Epithelial cell of proximal tubule (primary cell): Measurements from ENCODE around the gene GATD1. TPM values are rescaled to one million over a fixed set of nuclear protein-coding genes. Genes with fewer than 3 reads are reported as not detected.

Experiments
- DNase-seq: peaks from one replicate; pipeline ENCODE4 v3.0.0-alpha.2; 2011; ENCODE audit warnings: low read depth
- H3K4me3 ChIP-seq: 2 replicates; pipeline ENCODE4 v1.5.1; 2011; ENCODE audit warnings: low read depth, mild to moderate bottlenecking, low read length
- total RNA-seq: library from RNA; depleted of rRNA; stranded (reverse); fragments of >200 nt; gene quantifications from 2 replicates; pipeline ENCODE4 v1.2.3, GENCODE V29; 2015
- TF ChIP-seq, protein P1 (sequence below): conservative IDR thresholded peaks from 2 replicates; pipeline ENCODE4 v1.5.1; 2012; ENCODE audit warnings: low read depth, mild to moderate bottlenecking, low read length

Gene GATD1
- total RNA-seq, 1 donor from 2014 or later = 68.8 TPM

DNA sequence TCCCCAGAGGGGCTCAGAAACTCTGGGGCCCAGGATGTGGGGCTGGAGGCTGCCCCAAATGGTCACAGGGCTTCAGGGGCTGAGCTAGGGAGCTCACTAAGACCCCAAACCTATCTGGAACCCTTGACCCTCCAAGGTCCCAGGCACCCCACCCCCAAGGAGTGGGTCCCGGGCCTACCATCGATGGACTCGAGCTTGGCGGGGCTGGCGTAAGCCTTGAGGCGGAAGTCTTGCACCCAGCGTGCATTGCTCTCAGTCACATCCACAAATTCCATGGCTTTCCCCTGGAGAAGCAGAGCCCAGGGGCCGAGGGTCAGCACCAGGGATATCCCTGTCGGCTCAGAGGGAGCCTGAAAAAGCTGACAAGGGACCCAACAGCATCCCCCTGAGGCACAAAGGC lies 3.5 kb downstream of the GATD1 start:
- H3K4me3 ChIP-seq = no peak overlapping the region
- TF ChIP-seq, protein P1, sequence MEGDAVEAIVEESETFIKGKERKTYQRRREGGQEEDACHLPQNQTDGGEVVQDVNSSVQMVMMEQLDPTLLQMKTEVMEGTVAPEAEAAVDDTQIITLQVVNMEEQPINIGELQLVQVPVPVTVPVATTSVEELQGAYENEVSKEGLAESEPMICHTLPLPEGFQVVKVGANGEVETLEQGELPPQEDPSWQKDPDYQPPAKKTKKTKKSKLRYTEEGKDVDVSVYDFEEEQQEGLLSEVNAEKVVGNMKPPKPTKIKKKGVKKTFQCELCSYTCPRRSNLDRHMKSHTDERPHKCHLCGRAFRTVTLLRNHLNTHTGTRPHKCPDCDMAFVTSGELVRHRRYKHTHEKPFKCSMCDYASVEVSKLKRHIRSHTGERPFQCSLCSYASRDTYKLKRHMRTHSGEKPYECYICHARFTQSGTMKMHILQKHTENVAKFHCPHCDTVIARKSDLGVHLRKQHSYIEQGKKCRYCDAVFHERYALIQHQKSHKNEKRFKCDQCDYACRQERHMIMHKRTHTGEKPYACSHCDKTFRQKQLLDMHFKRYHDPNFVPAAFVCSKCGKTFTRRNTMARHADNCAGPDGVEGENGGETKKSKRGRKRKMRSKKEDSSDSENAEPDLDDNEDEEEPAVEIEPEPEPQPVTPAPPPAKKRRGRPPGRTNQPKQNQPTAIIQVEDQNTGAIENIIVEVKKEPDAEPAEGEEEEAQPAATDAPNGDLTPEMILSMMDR = no peak
- no peak for DNase-seq

DNA sequence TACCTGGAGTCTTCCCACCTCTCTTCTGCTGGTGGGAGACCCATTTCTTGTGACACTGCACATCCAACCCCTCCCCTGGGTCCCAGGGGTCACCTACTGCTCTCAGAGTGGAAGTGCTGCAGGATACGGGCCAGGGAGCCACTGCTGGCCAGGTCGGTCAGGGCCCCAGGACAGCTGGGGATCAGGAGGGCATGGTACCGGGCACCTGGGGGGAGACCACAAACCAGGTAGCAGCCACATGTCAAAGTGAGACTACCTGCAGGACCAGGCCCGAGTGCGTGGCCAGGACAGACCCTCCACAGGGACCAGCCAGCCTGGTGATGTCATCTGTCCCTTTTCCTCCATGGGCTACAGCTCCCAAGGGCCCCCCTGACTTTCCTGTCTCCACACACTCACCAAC lies 3.9 kb downstream of the GATD1 start:
- no peak for DNase-seq
- no peak overlapping the region for H3K4me3 ChIP-seq
- TF ChIP-seq, protein P1 = no peak

DNA sequence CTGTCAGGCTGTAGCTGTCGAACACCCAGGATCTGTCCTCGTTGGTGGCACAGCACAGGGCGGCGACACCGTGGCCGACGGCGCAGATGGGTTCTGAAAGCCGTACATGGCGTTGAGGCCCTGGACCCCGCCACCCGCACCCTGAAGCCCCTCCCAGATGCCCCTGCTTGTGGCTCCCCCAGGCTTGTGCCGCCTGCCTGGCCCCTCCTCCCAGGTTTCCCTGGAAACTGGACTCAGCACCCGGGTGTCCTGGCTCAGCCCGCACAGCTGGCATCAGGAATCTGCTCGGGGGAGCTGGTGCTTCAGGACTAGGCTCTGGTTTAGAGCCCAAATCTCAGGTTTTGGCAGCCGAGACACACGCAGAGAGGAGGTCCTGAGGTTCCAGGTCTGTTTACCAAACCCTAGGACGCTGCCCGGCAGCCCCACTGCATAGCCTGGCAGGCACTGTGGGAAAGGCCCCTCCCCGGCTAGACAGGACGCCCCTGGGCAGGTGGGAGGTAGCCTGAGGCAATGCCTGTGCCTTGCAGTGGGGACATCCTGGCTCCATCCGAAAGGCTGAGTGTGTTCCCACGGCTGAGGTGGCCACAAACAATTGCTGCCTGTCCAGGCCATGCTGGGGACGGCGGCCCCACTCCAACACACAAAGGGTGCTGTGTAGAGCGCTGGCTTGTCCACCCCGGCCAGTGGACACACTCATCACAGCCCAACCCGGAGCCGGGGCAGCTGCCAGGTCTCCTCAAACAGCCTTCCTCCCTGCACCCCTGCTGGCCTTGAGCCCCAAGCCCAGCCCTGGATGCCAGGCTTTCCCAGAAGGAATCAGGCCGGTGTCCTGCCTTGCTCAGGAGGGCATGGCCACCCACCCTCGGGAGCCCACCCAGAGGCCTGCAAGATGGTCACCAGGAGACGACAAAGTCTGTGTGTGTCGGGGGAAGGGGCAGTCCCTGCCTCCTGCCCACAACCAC lies 4.6 kb downstream of the GATD1 start:
- no peak overlapping the region for H3K4me3 ChIP-seq
- no peak for DNase-seq
- TF ChIP-seq, protein P1 = no peak

DNA sequence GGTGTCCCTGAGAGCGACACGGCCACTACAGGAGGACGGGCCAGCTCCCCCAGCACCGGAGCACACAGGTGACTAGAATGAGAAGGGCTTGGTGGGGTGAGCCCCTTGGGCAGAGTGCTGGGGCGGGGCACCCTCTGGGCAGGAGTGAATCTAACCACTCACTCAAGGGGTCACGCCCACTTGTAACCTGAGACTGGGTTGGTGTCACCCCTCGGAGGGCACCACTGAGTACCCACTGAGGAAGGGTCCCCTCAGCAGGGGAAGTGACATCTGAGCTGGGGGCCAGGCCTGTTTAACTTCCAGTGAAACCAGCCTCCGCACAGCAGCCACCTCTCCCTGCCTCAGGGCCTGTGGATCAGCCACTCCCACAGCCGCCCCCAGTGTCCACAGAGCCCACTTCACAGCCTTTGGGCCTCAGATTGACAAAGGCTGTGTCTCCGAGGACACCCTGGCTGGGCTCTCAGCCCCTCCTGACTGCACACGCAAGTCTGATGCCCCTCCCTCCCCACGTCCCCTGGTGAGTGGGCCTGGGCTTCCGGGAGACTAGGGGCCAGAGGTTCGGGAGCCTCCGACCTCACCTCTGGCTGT lies 5.6 kb downstream of the GATD1 start:
- no peak overlapping the region for H3K4me3 ChIP-seq
- DNase-seq = no peak
- TF ChIP-seq, protein P1 = no peak

DNA sequence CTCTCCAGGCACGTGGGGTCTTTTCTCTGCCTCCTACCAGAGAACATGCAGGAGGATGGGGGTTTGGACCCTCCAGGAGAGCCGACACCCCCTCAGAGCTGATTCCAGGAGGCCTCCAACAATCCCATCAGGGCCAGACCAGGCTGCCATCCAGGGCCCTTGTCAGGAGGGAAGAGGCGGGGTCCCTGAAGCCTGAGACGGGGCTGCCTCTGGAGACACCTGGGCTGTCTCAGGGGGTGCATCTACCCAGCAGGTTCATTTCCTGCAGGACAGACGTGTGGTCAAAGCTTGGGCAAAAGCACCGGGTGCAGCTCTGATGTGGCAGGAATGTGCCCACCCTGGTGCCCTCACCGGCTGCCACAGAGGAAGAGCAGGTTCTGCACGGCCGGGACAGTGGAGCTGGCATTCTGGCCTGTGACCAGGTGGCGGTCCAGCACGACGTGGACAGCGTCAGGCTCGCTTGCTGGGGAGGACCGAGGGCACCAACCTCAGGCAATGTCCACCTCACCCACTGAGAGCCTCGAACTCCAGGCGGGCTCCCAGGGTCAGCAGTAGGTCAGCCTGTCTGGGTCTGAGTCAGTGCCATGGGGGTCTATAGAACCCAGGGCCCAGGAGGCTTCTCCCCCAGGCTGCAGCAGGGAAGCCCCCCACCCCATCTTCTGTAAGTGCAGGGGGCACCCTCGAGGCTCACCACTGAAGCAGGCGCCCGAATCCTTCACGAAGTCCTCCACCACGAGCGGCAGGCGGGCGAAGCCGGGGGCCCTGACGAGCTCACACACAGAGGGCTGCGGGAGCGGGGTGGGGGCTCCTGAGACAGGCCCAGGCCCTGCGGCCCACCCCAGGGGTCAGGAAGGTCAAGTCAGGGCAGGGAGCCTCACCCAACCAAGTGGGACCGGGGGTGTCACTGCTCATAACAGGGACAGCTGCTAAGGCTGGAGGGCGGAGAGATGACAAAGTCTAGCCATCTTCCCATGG lies 6.4 kb downstream of the GATD1 start:
- no peak overlapping the region for H3K4me3 ChIP-seq
- TF ChIP-seq, protein P1 = no peak
- no peak for DNase-seq

DNA sequence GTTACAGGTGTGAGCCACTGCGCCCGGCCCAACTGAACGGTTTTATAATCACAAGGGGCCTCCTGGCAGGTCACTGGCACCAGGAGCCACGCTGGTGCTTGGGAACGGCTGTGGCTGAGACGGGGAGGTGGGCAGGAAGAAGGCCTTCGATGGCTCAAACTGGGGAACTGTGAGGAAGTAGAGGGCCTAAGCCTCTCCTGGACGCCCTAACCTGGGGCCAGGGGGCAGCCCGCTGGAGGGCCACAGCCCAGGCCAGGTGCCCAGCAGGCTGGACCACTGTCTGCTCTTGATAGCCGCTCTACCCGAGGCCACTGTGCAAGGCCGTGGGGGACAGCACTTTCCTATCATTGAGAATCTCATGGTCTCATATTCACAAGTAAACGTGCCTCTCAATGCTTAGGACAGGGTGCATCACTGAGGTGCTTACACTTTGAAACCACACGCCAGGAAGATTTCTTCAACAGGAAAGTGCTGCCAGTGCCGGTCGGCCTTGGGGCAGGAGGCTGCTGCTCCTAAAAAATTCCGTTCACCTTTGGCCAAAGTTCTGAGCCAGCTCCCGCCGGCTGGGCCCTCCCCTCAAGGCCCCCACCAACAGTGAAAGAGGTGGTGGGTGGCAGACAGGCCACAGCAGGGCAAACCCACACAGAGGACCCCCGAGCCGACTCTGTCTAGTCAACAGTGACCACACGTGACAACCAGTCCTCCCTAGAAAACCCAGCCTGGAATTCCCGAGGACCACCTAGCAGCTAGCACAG lies 7.2 kb downstream of the GATD1 start:
- TF ChIP-seq, protein P1 = no peak
- DNase-seq = no peak
- H3K4me3 ChIP-seq = no peak overlapping the region
